ENCODE results near the gene MORN5. TPM values are rescaled to one million over a fixed set of nuclear protein-coding genes. Genes with fewer than 3 reads are reported as not detected.

The MORN5 gene
- total RNA-seq, 2 donors from 2014 or later, result 0.81 TPM; not detected in 1

DNA sequence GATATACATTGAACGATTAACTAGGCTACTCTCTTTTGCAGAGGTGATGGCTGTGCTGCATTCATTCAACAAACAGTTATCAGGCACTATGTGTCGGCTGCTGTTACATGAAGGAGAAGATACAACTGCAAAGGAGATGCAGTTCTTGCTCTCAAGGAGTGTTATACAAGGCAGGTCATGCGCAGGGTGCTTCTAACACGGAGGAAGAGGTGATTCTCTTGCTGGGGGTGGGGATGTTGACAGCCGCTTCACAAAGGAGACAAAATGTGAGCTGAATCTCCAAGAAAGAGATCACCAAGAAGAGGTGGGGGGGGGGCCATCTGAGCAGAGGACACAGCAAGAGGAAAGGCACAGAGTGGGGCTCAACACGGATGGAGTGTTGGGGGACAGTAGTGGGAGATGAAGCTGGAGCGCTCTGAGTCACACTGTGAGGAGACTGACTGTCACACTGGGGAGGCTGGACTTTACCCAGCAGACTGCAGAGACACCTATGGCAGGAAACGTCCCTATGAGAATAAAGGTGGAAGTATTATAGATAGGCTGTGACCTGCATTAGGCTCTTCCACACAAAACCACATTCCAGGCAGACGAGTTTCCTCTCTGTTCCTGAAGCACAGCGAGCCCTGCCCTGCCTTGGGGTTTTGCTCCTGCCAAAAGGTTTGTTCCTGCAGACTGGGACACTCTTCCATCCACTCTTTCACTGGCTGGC, 21.0 kb upstream of the MORN5 start:
- H3K4me3 ChIP-seq (ENCODE audit: low read length), result no peak overlapping the region
- 62 to 69% methylated on average over 5 to 9 of the region's 10 CpGs for WGBS, 2 experiments (ENCODE audit: insufficient coverage in 1 of 2, insufficient read length in 1 of 2)
- no peaks in the 10 kb centered on the region for H3K27me3 Mint-ChIP-seq (ENCODE audit: insufficient read depth)
- H3K4me1 Mint-ChIP-seq, result peaks cover 14% of the 10 kb centered on the region
- DNase-seq, result peak; percentile 50
- H3K4me3 Mint-ChIP-seq, result no peak overlapping the region
- TF ChIP-seq, protein P1, sequence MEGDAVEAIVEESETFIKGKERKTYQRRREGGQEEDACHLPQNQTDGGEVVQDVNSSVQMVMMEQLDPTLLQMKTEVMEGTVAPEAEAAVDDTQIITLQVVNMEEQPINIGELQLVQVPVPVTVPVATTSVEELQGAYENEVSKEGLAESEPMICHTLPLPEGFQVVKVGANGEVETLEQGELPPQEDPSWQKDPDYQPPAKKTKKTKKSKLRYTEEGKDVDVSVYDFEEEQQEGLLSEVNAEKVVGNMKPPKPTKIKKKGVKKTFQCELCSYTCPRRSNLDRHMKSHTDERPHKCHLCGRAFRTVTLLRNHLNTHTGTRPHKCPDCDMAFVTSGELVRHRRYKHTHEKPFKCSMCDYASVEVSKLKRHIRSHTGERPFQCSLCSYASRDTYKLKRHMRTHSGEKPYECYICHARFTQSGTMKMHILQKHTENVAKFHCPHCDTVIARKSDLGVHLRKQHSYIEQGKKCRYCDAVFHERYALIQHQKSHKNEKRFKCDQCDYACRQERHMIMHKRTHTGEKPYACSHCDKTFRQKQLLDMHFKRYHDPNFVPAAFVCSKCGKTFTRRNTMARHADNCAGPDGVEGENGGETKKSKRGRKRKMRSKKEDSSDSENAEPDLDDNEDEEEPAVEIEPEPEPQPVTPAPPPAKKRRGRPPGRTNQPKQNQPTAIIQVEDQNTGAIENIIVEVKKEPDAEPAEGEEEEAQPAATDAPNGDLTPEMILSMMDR (conservative IDR thresholded peaks at IDR 0.05), result no peak
- H3K36me3 ChIP-seq (ENCODE audit: control insufficient read depth, insufficient read depth, low read length), result peaks cover 10% of the 10 kb centered on the region
- H3K9me3 ChIP-seq (ENCODE audit: control insufficient read depth, low read length), result no peaks in the 10 kb centered on the region
- H3K27ac ChIP-seq (ENCODE audit: low read depth, low read length), result no peak overlapping the region
- no peak overlapping the region for H3K9ac ChIP-seq (ENCODE audit: extremely low read depth, low read length, poor library complexity, severe bottlenecking)
- no peak overlapping the region for H3K27ac Mint-ChIP-seq
- H3K27me3 ChIP-seq (ENCODE audit: control insufficient read depth, insufficient read depth, low read length, poor library complexity, severe bottlenecking), result no peaks in the 10 kb centered on the region
- peaks cover 9% of the 10 kb centered on the region for H3K4me1 ChIP-seq (ENCODE audit: control insufficient read depth, insufficient read depth, low read length)
- no peaks in the 10 kb centered on the region for H3K9me3 Mint-ChIP-seq
- peaks cover 6% of the 10 kb centered on the region for H3K36me3 Mint-ChIP-seq (ENCODE audit: low read depth)

DNA sequence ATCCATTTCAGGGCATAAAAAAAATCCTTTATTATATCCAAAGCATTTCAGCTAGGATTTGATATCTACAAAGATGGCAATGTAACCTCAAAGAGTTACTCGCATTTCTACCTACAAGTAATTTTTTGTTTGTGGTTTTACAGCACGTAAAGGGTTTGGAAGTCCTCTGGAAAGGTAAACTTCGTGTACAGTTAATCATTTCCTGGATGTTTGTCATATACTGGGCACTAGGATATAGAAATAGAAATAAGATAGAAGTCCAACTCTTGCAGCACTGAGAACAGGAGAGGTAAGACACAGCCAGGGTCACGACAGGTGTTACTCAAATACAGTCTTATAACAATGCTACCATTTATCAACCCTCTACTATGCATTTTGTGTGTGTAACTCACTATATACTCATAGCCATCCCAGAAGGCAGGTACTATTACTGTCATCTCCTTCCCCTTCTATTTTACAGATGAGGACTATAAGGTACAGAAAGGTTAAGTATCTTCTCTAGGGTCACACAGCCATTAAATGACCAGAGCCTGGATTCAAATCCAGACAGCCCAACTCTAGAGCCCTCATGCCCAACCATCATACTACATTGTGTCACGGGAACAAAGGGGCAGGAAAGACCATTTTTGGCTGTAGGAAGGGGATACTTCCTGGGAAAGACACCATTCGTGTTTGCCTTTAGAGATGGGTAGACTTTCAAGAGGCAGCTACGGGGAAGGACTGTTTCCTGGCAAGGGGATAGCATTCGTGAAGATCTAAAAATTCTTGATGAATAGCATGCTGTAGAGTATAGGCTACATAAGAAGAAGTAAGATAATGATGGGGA, 19.1 kb upstream of the MORN5 start:
- 91 to 95% methylated on average over 7 to 8 of the region's 8 CpGs for WGBS, 2 experiments (ENCODE audit: insufficient coverage in 1 of 2, insufficient read length in 1 of 2)
- no peaks in the 10 kb centered on the region for H3K4me1 ChIP-seq (ENCODE audit: control insufficient read depth, insufficient read depth, low read length)
- H3K9me3 ChIP-seq (ENCODE audit: control insufficient read depth, low read length), result no peaks in the 10 kb centered on the region
- Mint-ChIP-seq H3K4me3 (no peak overlapping the region), H3K4me1 (peaks cover 5% of the 10 kb centered on the region), H3K27me3 (ENCODE audit: insufficient read depth) (no peaks in the 10 kb centered on the region), H3K27ac (no peak overlapping the region), H3K36me3 (ENCODE audit: low read depth) (peaks cover 16% of the 10 kb centered on the region), H3K9me3 (no peaks in the 10 kb centered on the region)
- no peak overlapping the region for H3K27ac ChIP-seq (ENCODE audit: low read depth, low read length)
- DNase-seq, result no peak
- no peak overlapping the region for H3K9ac ChIP-seq (ENCODE audit: extremely low read depth, low read length, poor library complexity, severe bottlenecking)
- TF ChIP-seq, protein P1 (conservative IDR thresholded peaks at IDR 0.05), result no peak
- no peak overlapping the region for H3K4me3 ChIP-seq (ENCODE audit: low read length)
- no peaks in the 10 kb centered on the region for H3K27me3 ChIP-seq (ENCODE audit: control insufficient read depth, insufficient read depth, low read length, poor library complexity, severe bottlenecking)
- H3K36me3 ChIP-seq (ENCODE audit: control insufficient read depth, insufficient read depth, low read length), result peaks cover 28% of the 10 kb centered on the region

- TF ChIP-seq, protein P1 (conservative IDR thresholded peaks at IDR 0.05), result no peak
- no peak for DNase-seq
- peaks cover 36% of the 10 kb centered on the region for H3K36me3 ChIP-seq (ENCODE audit: control insufficient read depth, insufficient read depth, low read length)
- Mint-ChIP-seq H3K4me1 (peaks cover 5% of the 10 kb centered on the region), H3K27ac (no peak overlapping the region), H3K4me3 (no peak overlapping the region), H3K27me3 (ENCODE audit: insufficient read depth) (no peaks in the 10 kb centered on the region), H3K36me3 (ENCODE audit: low read depth) (peaks cover 21% of the 10 kb centered on the region), H3K9me3 (no peaks in the 10 kb centered on the region)
- no peak overlapping the region for H3K27ac ChIP-seq (ENCODE audit: low read depth, low read length)
- H3K4me1 ChIP-seq (ENCODE audit: control insufficient read depth, insufficient read depth, low read length), result no peaks in the 10 kb centered on the region
- 92 to 100% methylated on average over 2 to 5 of the region's 5 CpGs for WGBS, 2 experiments (ENCODE audit: insufficient coverage in 1 of 2, insufficient read length in 1 of 2)
- H3K9ac ChIP-seq (ENCODE audit: extremely low read depth, low read length, poor library complexity, severe bottlenecking), result no peak overlapping the region
- no peak overlapping the region for H3K4me3 ChIP-seq (ENCODE audit: low read length)
- no peaks in the 10 kb centered on the region for H3K9me3 ChIP-seq (ENCODE audit: control insufficient read depth, low read length)
- H3K27me3 ChIP-seq (ENCODE audit: control insufficient read depth, insufficient read depth, low read length, poor library complexity, severe bottlenecking), result no peaks in the 10 kb centered on the region
Observed at GRCh38 chr9:122141671-122142070, 18.0 kb upstream of the MORN5 start.

Measured in endodermal cell (in vitro differentiated cells).